Peyer's patch (tissue), 4 donors: ENCODE data around the gene CCDC177. TPM values are rescaled to one million over a fixed set of nuclear protein-coding genes. Genes with fewer than 3 reads are reported as not detected.

Experiments used
- DNase-seq, 3 donors: peaks; one replicate each; pipeline ENCODE4 v3.0.0-alpha.2; 2017 to 2019
- H3K27ac ChIP-seq, 4 donors: fragments of 200-600 bp; sonication (generic); one replicate each; pipeline ENCODE4 v1.5.1; 2016 to 2019
- H3K27me3 ChIP-seq, 2 donors: fragments of 200-600 bp; sonication (generic); one replicate each; pipeline ENCODE4 v1.5.1; 2019
- H3K36me3 ChIP-seq, 3 donors: fragments of 200-600 bp; sonication (generic); one replicate each; pipeline ENCODE4 v1.5.1; 2016 to 2019
- H3K4me1 ChIP-seq, 4 donors: fragments of 200-600 bp; sonication (generic); one replicate each; pipeline ENCODE4 v1.5.1; 2016 to 2019
- H3K4me3 ChIP-seq, 4 donors: fragments of 200-600 bp; sonication (generic); 1 replicate in 3 of 4; 2 replicates in 1 of 4; pipeline ENCODE4 v1.5.1; 2016 to 2019; ENCODE audit warnings: mild to moderate bottlenecking in 1 of 4
- H3K9me3 ChIP-seq, 4 donors: fragments of 200-600 bp; sonication (generic); one replicate each; pipeline ENCODE4 v1.5.1; 2016 to 2019; ENCODE audit warnings: mild to moderate bottlenecking in 1 of 4
- CTCF ChIP-seq, 6 experiments: fragments of 450-650 bp in 4 of 6; fragments of 200-600 bp in 2 of 6; sonication (generic) in 1 of 6; IDR thresholded peaks; one replicate each; pipeline ENCODE4 v1.5.1; 2017 to 2019; ENCODE audit warnings: antibody characterized with exemption in 6 of 6, mild to moderate bottlenecking in 3 of 6, moderate library complexity in 1 of 6
- POLR2A ChIP-seq, 2 donors: fragments of 450-650 bp; IDR thresholded peaks; one replicate each; pipeline ENCODE4 v1.5.1; 2017; ENCODE audit warnings: antibody characterized with exemption in 2 of 2, mild to moderate bottlenecking in 2 of 2, moderate library complexity in 2 of 2
- total RNA-seq, 4 donors: library from RNA; depleted of rRNA; stranded (reverse); fragments of >200 nt; gene quantifications; one replicate each; pipeline ENCODE4 v1.1.0, GENCODE V29; 2016

The CCDC177 gene
- total RNA-seq, 4 donors from 2014 or later = not detected

- no peaks in the 10 kb centered on the region for H3K9me3 ChIP-seq
- no peak overlapping the region for H3K27ac ChIP-seq
- H3K4me1 ChIP-seq = no peaks in the 10 kb centered on the region
- H3K4me3 ChIP-seq = no peak overlapping the region
- no peak for DNase-seq
- H3K27me3 ChIP-seq = no peaks in the 10 kb centered on the region
- no peak for TF ChIP-seq CTCF (IDR thresholded peaks at IDR 0.05)
- no peak for TF ChIP-seq POLR2A (IDR thresholded peaks at IDR 0.05)
- H3K36me3 ChIP-seq = no peaks in the 10 kb centered on the region
Observed at GRCh38 chr14:69551511-69551910, 23.2 kb downstream of the CCDC177 start.

- no peak overlapping the region for H3K27ac ChIP-seq
- no peaks in the 10 kb centered on the region for H3K9me3 ChIP-seq
- H3K4me3 ChIP-seq = no peak overlapping the region
- H3K36me3 ChIP-seq = no peaks in the 10 kb centered on the region
- TF ChIP-seq CTCF (IDR thresholded peaks at IDR 0.05) = no peak
- TF ChIP-seq POLR2A (IDR thresholded peaks at IDR 0.05) = no peak
- no peaks in the 10 kb centered on the region for H3K27me3 ChIP-seq
- no peaks in the 10 kb centered on the region for H3K4me1 ChIP-seq
- no peak for DNase-seq
Observed at GRCh38 chr14:69548566-69548965, 26.1 kb downstream of the CCDC177 start.

- Histone ChIP-seq H3K36me3 (no peaks in the 10 kb centered on the region), H3K27ac (no peak overlapping the region), H3K4me3 (no peak overlapping the region), H3K4me1 (no peaks in the 10 kb centered on the region), H3K9me3 (no peaks in the 10 kb centered on the region), H3K27me3 (no peaks in the 10 kb centered on the region)
- TF ChIP-seq POLR2A (IDR thresholded peaks at IDR 0.05) = no peak
- TF ChIP-seq CTCF (IDR thresholded peaks at IDR 0.05) = peak in 3 of 6 experiments; percentile 15 to 35 (median 22)
- DNase-seq = no peak
Observed at GRCh38 chr14:69547701-69548348, 26.8 kb downstream of the CCDC177 start.

- peak in 2 of 3 donors; percentile 18 to 69 for DNase-seq
- TF ChIP-seq POLR2A (IDR thresholded peaks at IDR 0.05) (no peak), CTCF (IDR thresholded peaks at IDR 0.05) (no peak)
- Histone ChIP-seq H3K4me3 (no peak overlapping the region), H3K9me3 (no peaks in the 10 kb centered on the region), H3K4me1 (no peaks in the 10 kb centered on the region), H3K36me3 (no peaks in the 10 kb centered on the region), H3K27me3 (no peaks in the 10 kb centered on the region), H3K27ac (no peak overlapping the region)
Observed at GRCh38 chr14:69543341-69544115, 31.1 kb downstream of the CCDC177 start.

- Histone ChIP-seq H3K4me1 (no peaks in the 10 kb centered on the region), H3K36me3 (no peaks in the 10 kb centered on the region), H3K27me3 (no peaks in the 10 kb centered on the region), H3K4me3 (no peak overlapping the region), H3K9me3 (no peaks in the 10 kb centered on the region), H3K27ac (no peak overlapping the region)
- no peak for DNase-seq
- TF ChIP-seq POLR2A (IDR thresholded peaks at IDR 0.05) (no peak), CTCF (IDR thresholded peaks at IDR 0.05) (no peak)
Observed at GRCh38 chr14:69542311-69542710, 32.4 kb downstream of the CCDC177 start.
